AG04449 (cell line): Measurements from ENCODE around the gene CTNNBL1.

Experiments
- CTCF ChIA-PET: fragments of 350-600 bp; formaldehyde crosslinking; extraction: SDS; loops from one replicate; lab custom pipeline; 2021; ENCODE audit warnings: antibody characterized with exemption; lab: Yijun Ruan, JAX
- POLR2A ChIA-PET: fragments of 400-600, 350-600 bp; formaldehyde crosslinking; extraction: SDS; loops from one replicate; lab custom pipeline; 2020; ENCODE audit warnings: antibody characterized with exemption, inconsistent platforms; lab: Yijun Ruan, JAX
- DNase-seq: peaks from one replicate; pipeline ENCODE4 v3.0.0-alpha.2; 2010; ENCODE audit warnings: low read depth, low spot score
- H3K4me3 ChIP-seq: 2 replicates; pipeline ENCODE4 v1.5.1; 2011; ENCODE audit warnings: low read depth, mild to moderate bottlenecking, control low read depth, low read length
- TF ChIP-seq, protein P1 (sequence below): IDR thresholded peaks from one replicate; pipeline ENCODE4 v1.5.1; 2011; ENCODE audit warnings: mild to moderate bottlenecking, moderate library complexity, low read length, control low read depth, inconsistent platforms; ENCODE audit not compliant: insufficient read depth; ENCODE audit errors: missing control alignments

The CTNNBL1 gene

DNA sequence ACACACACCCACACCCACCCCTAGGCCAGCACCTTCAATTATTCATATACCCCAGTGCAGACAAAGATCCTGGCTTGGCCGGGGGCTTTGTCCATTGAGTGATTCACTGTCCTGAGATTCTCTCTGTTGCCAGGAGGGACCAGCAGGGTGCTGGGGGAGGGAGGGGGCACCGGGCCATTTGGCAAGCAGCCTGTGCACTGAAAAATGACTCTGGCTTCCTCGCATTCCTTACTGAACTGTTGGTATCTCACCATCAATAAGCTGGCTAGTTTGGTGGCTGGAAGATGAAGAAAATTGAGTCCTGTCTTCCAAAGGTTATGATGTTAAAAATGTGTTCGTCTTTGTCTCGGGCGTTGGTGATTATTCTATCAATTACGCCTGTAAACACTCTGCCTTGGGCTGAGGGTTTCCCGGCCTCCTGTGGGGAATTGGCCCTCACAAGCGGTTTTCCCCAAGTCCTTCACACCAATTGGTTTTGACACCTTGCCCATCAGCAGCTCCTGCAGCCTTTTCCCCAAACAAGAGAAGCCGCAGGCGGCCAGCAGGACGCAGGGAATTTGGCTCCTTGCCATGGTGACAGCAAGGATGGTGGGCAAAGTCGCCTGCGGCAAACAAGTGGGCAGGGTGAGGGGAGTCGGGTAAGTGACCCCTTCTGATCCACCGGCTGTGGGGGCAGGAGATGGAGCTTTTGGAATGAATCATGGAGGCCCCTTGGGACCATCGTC lies 214.0 kb downstream of the CTNNBL1 start:
- no peak overlapping the region for H3K4me3 ChIP-seq
- peak; percentile 42 for DNase-seq
- TF ChIP-seq, protein P1, sequence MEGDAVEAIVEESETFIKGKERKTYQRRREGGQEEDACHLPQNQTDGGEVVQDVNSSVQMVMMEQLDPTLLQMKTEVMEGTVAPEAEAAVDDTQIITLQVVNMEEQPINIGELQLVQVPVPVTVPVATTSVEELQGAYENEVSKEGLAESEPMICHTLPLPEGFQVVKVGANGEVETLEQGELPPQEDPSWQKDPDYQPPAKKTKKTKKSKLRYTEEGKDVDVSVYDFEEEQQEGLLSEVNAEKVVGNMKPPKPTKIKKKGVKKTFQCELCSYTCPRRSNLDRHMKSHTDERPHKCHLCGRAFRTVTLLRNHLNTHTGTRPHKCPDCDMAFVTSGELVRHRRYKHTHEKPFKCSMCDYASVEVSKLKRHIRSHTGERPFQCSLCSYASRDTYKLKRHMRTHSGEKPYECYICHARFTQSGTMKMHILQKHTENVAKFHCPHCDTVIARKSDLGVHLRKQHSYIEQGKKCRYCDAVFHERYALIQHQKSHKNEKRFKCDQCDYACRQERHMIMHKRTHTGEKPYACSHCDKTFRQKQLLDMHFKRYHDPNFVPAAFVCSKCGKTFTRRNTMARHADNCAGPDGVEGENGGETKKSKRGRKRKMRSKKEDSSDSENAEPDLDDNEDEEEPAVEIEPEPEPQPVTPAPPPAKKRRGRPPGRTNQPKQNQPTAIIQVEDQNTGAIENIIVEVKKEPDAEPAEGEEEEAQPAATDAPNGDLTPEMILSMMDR = no peak
- CTCF ChIA-PET = interaction anchor here (0.6 to 1.2 kb wide), 2 partner anchors 12 to 13 kb away, joined by 3 to 4 read pairs; no protein-coding TSS in a partner anchor
- POLR2A ChIA-PET = no interaction called here

DNA sequence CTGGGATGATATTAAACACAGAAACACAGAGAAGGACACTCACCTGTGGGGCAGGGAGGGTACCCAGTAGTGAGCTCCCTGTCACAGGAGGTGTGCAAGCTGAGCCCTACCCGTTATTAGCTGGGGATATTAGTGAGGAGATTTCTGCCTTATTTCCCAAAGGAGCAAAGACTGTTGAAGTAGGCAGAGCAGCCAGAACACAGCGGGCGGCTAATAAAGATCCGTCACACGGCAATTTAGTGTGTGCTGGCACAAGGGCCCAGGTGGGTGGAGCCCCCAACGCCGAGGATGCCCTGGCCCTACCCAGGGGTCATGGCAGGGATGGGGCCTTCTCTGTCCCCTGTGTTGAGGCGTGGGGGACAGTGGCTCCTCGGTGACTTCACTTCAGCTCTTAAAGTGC lies 217.4 kb downstream of the CTNNBL1 start:
- H3K4me3 ChIP-seq = no peak overlapping the region
- DNase-seq = no peak
- POLR2A ChIA-PET = interaction anchor here (0.6 kb wide), 1 partner anchor 664 kb away, joined by 3 read pairs; no protein-coding TSS in a partner anchor
- TF ChIP-seq, protein P1 = no peak
- CTCF ChIA-PET = interaction anchor here (1.0 kb wide), 1 partner anchor 13 kb away, joined by 3 read pairs; no protein-coding TSS in a partner anchor

DNA sequence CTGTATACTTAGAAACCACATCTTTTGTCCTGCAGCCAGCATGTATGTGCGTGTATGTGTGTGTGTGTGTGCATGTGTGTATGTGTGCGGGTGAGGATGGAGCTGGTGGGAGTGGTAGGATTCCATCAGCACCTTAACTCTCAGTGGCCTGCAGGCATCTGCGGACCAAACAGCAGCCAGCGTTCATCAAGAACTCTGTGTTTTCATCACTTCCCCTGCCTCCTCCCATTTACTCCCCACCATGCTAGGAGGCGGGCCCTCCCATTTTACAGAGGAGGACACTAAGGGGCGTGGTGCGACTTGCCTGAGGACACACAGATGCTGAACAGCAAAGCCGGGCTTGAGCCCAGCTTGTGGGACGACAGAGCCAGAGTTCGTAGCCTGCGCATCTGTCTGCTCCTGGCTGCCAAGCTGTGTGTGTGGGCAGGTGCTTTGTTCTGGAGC lies 218.0 kb downstream of the CTNNBL1 start:
- H3K4me3 ChIP-seq = no peak overlapping the region
- TF ChIP-seq, protein P1 = no peak
- POLR2A ChIA-PET = no interaction called here
- CTCF ChIA-PET = interaction anchor here (1.0 kb wide), 1 partner anchor 12 kb away, joined by 3 read pairs; no protein-coding TSS in a partner anchor
- no peak for DNase-seq

DNA sequence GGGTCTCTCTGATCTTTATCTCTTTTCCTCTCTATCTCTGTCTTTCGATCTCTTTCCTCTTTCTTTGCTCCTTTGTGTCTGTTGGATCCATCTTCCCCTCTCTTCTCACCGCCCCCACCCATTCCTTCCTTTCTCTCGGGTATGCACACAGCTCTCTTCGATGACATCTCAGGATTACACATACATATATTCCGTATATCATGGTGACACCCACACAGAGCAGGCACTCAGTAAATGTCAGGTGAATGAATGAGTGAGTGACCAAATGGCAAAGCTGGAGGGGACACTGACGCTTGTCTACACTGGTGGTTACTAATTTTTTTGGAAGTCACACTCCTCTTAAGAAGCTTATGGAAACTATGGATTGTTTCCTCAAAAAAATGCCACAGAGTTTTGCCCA lies 219.0 kb downstream of the CTNNBL1 start:
- TF ChIP-seq, protein P1 = no peak
- DNase-seq = no peak
- no peak overlapping the region for H3K4me3 ChIP-seq
- ChIA-PET POLR2A (no interaction called here), CTCF (interaction anchor here (1.2 to 1.4 kb wide), 2 partner anchors 158 to 349 kb away, joined by 4 read pairs; no protein-coding TSS in a partner anchor)

DNA sequence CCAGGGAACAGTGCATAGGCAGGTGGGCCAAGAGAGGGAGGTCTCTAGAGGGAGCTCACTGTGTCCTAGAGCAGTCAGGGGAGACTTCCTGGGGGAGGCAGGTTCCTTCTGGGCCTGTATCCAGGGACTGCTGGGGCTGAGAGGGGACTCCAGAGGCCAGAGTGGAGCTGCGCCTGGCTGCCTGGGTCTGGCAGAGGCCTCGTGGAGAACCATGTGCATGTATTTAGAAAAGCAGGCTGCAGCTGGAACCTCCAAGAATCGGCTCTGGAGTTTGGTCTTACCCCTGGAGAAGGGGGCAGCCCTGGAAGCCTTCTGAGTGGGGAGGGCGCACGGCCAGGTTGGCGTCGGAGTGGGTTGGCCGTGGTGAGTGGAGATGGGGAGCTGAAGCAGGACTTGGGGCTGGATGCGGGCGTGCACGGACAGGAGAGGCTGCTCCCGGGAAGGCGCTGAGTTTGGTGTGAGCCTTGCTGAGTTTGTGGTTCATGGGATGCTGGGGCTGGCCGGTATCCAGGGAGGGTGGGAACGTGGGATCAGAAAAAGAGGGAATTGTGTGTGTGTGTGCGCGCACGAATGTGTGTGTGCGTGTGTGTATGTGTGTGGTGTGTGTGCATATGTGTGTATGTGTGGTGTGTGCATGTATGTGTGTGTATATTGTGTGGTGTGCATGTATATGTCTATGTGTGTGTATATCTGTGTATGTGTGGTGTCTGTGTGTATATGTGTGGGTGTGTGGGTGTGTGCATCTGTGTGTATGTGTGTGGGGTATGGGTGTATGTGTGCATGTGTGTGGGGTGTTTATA lies 219.9 kb downstream of the CTNNBL1 start:
- TF ChIP-seq, protein P1 = no peak
- ChIA-PET POLR2A (no interaction called here), CTCF (interaction anchor here (1.2 to 1.4 kb wide), 2 partner anchors 158 to 349 kb away, joined by 4 read pairs; no protein-coding TSS in a partner anchor)
- H3K4me3 ChIP-seq = no peak overlapping the region
- DNase-seq = no peak

DNA sequence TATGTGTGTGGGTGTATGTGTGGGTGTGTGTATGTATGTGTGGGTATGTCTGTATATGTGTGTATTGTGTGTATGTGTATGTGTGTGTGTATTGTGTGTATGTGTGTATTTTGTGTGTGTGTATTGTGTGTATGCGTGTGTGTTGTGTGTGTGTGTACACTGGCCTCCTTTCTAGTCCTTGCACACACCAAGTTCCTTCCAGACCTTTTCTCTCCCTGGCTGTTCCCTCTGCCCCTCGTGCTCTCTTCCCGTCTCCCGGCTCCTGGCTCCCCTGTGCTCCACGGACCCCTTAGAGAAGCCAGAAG lies 220.5 kb downstream of the CTNNBL1 start:
- TF ChIP-seq, protein P1 = no peak
- no peak overlapping the region for H3K4me3 ChIP-seq
- POLR2A ChIA-PET = no interaction called here

More for the DNA sequence above, 220.5 kb downstream of the CTNNBL1 start:
- CTCF ChIA-PET = interaction anchor here (1.1 to 1.4 kb wide), 3 partner anchors 159 to 350 kb away, joined by 3 to 4 read pairs (median 4); no protein-coding TSS in a partner anchor
- no peak for DNase-seq
